ENCODE measurements around the gene ARG2. TPM values are rescaled to one million over a fixed set of nuclear protein-coding genes. Genes with fewer than 3 reads are reported as not detected.
A peak's percentile ranks its signal among the peaks of the same experiment; 100 is the strongest.
"Not testable (repeated sequence)": the region's sequence is repeated elsewhere in the genome, so short reads cannot be mapped to it uniquely, and the experiment has no call there.

The ARG2 gene
- total and polyA plus RNA-seq, 7 donors: 1.3 to 133 (median 13.4) TPM

GRCh38 chr14:67589204-67589770, 30.4 kb upstream of the ARG2 start:
- intact Hi-C loops (cut with DNase I): no loop called here
- H3K4me1 ChIP-seq: no peaks in the 10 kb centered on the region
- no peak for TF ChIP-seq CTCF (IDR thresholded peaks at IDR 0.05)
- 44 to 91% (median 77%) methylated on average over 2 of the region's 2 CpGs for WGBS, 3 donors
- no peaks in the 10 kb centered on the region for H3K9me3 ChIP-seq
- no peak overlapping the region for H3K27ac ChIP-seq
- H3K27me3 ChIP-seq (ENCODE audit: insufficient read depth in 3 of 3, low read length in 2 of 3): no peaks in the 10 kb centered on the region
- H3K36me3 ChIP-seq (ENCODE audit: insufficient read depth in 1 of 2, low read depth in 1 of 2): peaks cover 8 to 86% of the 10 kb centered on the region in 2 donors
- H3K4me3 ChIP-seq: no peak overlapping the region
- ATAC-seq (no peak), DNase-seq (no peak)

DNA sequence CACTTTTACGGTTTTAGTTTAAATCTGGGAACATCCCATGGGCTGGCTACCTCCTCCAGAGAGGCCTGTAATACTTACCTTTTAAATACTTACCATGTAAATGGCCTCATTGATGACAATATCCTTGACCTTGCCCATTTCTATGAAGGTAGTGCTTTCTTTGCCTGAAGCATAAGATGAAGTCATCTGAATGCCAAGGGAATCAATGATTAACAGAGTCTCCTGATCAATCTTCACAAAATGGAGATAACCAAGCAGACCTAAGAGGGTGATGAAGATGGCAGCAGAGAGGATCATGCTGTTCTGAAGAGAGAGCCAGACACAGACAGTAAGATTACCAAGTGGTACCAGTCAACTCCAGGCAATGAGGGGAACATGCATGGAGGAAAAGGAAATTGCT, 26.1 kb upstream of the ARG2 start:
- intact Hi-C loops (cut with DNase I); H3K27me3 ChIP-seq (ENCODE audit: insufficient read depth in 3 of 3, low read length in 2 of 3); ATAC-seq; H3K27ac ChIP-seq; H3K4me3 ChIP-seq; DNase-seq; H3K4me1 ChIP-seq; H3K9me3 ChIP-seq: not testable (repeated sequence)
- H3K36me3 ChIP-seq (ENCODE audit: insufficient read depth in 1 of 2, low read depth in 1 of 2): peaks cover 0 to 69% of the 10 kb centered on the region in 2 donors
- 0% methylated on average over 1 of the region's 1 CpG for WGBS, 3 donors

GRCh38 chr14:67595392-67595791, 24.3 kb upstream of the ARG2 start:
- WGBS, 3 donors: 87 to 93% (median 93%) methylated on average over 2 of the region's 2 CpGs
- H3K36me3 ChIP-seq (ENCODE audit: insufficient read depth in 1 of 2, low read depth in 1 of 2): peaks cover 0 to 51% of the 10 kb centered on the region in 2 donors
- TF ChIP-seq CTCF (IDR thresholded peaks at IDR 0.05): no peak
- ATAC-seq (no peak), DNase-seq (no peak)
- H3K4me3 ChIP-seq: no peak overlapping the region
- no peaks in the 10 kb centered on the region for H3K9me3 ChIP-seq
- intact Hi-C loops (cut with DNase I): no loop called here
- H3K27me3 ChIP-seq (ENCODE audit: insufficient read depth in 3 of 3, low read length in 2 of 3): no peaks in the 10 kb centered on the region
- H3K4me1 ChIP-seq: peaks cover 5% of the 10 kb centered on the region
- no peak overlapping the region for H3K27ac ChIP-seq

DNA sequence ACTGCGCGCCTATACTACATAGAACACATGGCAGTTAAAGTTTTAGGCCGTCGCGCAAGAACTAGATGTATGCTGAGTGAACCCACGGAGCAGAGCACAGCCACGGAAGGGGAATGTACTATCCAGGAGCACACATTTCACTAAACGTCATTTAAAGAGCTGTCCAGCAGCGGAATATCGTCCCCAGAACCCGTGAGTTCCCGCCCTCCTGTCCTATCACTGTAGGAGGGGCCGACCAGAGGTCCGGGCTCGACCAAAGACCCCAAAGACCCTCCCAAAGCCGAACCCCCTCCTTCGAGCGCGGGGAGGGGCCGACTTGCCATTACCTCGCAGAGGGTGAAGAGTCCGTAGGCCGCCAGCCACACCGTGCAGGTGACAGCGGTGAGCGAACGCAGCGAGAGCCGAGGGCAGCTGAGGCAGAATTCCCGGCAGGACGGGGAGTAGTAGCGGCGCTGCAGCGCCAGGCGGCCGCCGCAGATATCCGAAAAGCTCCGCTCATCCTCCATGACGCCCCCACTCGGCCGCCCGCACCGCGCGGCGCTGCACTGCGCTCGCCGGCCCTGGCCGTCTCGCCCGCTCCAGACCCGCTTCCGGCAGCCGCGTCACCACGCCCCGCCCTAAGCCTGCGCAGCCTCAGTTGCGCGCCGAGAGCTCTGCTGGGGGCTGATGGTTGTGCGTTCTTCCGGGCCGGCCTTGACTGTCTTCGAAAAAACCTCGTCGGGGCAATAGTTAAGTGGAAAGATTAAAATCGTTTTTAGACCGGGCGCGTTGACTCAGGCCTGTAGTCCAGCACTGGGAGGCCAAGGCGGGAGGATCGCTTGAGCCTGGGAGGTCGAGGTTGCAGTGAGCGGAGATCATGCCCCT, 19.8 kb upstream of the ARG2 start, which contains the start of gene PIGH:
PIGH (minus strand) TSS at position 571 of the 864 bp plus-strand sequence; CDS start at position 506, 65 bp downstream.
- Histone ChIP-seq H3K27me3 (ENCODE audit: insufficient read depth in 3 of 3, low read length in 2 of 3) (no peaks in the 10 kb centered on the region), H3K4me1 (peaks cover 5% of the 10 kb centered on the region), H3K36me3 (ENCODE audit: insufficient read depth in 1 of 2, low read depth in 1 of 2) (peaks cover 0 to 7% of the 10 kb centered on the region in 2 donors), H3K9me3 (no peaks in the 10 kb centered on the region), H3K27ac (peak within 1 kb of the TSS; percentile 93), H3K4me3 (peak within 1 kb of the TSS; percentile 95)
- ATAC-seq (peak; percentile 99), DNase-seq (peak; percentile 92 to 95)
- intact Hi-C loops (cut with DNase I): no loop called here
- 3 to 4% (median 3%) methylated on average over 75 to 77 of the region's 77 CpGs for WGBS, 3 donors
- TF ChIP-seq CTCF (IDR thresholded peaks at IDR 0.05): peak; percentile 63

GRCh38 chr14:67600562-67600974, 19.2 kb upstream of the ARG2 start:
- H3K27me3 ChIP-seq (ENCODE audit: insufficient read depth in 3 of 3, low read length in 2 of 3); ATAC-seq; H3K9me3 ChIP-seq; intact Hi-C loops (cut with DNase I); H3K36me3 ChIP-seq (ENCODE audit: insufficient read depth in 1 of 2, low read depth in 1 of 2); H3K4me1 ChIP-seq; DNase-seq: not testable (repeated sequence)
- WGBS, 3 donors: 83 to 87% (median 85%) methylated on average over 21 of the region's 21 CpGs
- Histone ChIP-seq H3K4me3 (peak overlapping the region; percentile 95), H3K27ac (peak overlapping the region; percentile 93)
